CD14-positive monocyte (primary cell): ENCODE results near the gene NCAM1. TPM values are rescaled to one million over a fixed set of nuclear protein-coding genes. Genes with fewer than 3 reads are reported as not detected.

ENCODE experiments used
- DNase-seq, 3 donors: peaks; one replicate each; pipeline ENCODE4 v3.0.0-alpha.2; 2011 to 2022
- H2AFZ ChIP-seq: 2 replicates; pipeline ENCODE4 v1.6.0; 2012; ENCODE audit warnings: mild to moderate bottlenecking, low read depth, low read length, inconsistent platforms; ENCODE audit not compliant: insufficient read depth, poor library complexity, severe bottlenecking
- H3K27ac ChIP-seq, 2 donors: 1 replicate in 1 of 2; 2 replicates in 1 of 2; pipeline ENCODE4 v1.5.1; 2012 to 2013; ENCODE audit warnings: low read length in 2 of 2, control low read depth in 1 of 2, inconsistent platforms in 1 of 2, low read depth in 1 of 2, mild to moderate bottlenecking in 1 of 2
- H3K27me3 ChIP-seq, 2 donors: one replicate each; pipeline versions ENCODE4 v1.6.0 to v1.6.1; 2011 to 2013; ENCODE audit warnings: low read length in 2 of 2; ENCODE audit not compliant: control insufficient read depth in 2 of 2, insufficient read depth in 2 of 2
- H3K36me3 ChIP-seq, 2 donors: replicated peaks in 1 of 2; 1 replicate in 1 of 2; 2 replicates in 1 of 2; pipeline versions ENCODE4 v1.5.1 to v1.6.1; 2012 to 2013; ENCODE audit warnings: low read length in 2 of 2, control low read depth in 1 of 2, inconsistent platforms in 1 of 2, mild to moderate bottlenecking in 1 of 2; ENCODE audit not compliant: insufficient read depth in 2 of 2, control insufficient read depth in 1 of 2
- H3K4me1 ChIP-seq, 2 donors: 1 replicate in 1 of 2; 2 replicates in 1 of 2; pipeline versions ENCODE4 v1.5.1 to v1.6.1; 2012 to 2013; ENCODE audit warnings: low read length in 2 of 2, control low read depth in 1 of 2, inconsistent platforms in 1 of 2, mild to moderate bottlenecking in 1 of 2, moderate library complexity in 1 of 2; ENCODE audit not compliant: insufficient read depth in 2 of 2, control insufficient read depth in 1 of 2
- H3K4me2 ChIP-seq: replicated peaks from 2 replicates; pipeline ENCODE3; 2012; ENCODE audit warnings: low read length, moderate library complexity, mild to moderate bottlenecking; ENCODE audit not compliant: poor library complexity, severe bottlenecking; ENCODE audit errors: extremely low read depth
- H3K4me3 ChIP-seq, 3 experiments: fragments of 200-600 bp in 1 of 3; sonication (generic) in 1 of 3; replicated peaks in 1 of 3; 1 replicate in 2 of 3; 2 replicates in 1 of 3; pipeline ENCODE4 v1.5.1; 2011 to 2013; ENCODE audit warnings: low read length in 3 of 3, mild to moderate bottlenecking in 3 of 3, control low read depth in 2 of 3, low read depth in 2 of 3, inconsistent platforms in 1 of 3, moderate library complexity in 1 of 3
- H3K79me2 ChIP-seq: 2 replicates; pipeline ENCODE4 v1.6.0; 2012; ENCODE audit warnings: mild to moderate bottlenecking, control low read depth, inconsistent platforms, low read length, moderate library complexity; ENCODE audit not compliant: insufficient read depth
- H3K9ac ChIP-seq: 2 replicates; pipeline ENCODE4 v1.6.0; 2017; ENCODE audit warnings: low read length, mild to moderate bottlenecking; ENCODE audit not compliant: insufficient read depth, poor library complexity, severe bottlenecking
- H3K9me3 ChIP-seq, 2 donors: replicated peaks in 1 of 2; 1 replicate in 1 of 2; 2 replicates in 1 of 2; pipeline versions ENCODE4 v1.5.1 to v1.6.1; 2012 to 2013; ENCODE audit warnings: low read length in 2 of 2, control low read depth in 1 of 2; ENCODE audit not compliant: control insufficient read depth in 1 of 2, insufficient read depth in 1 of 2
- H4K20me1 ChIP-seq: 2 replicates; pipeline ENCODE4 v1.6.0; 2012; ENCODE audit warnings: mild to moderate bottlenecking, low read length, control low read depth, moderate library complexity; ENCODE audit not compliant: insufficient read depth
- H3K27ac Mint-ChIP-seq, 7 donors: one replicate each; pipeline ENCODE4 v1.8.0; 2020; ENCODE audit warnings: mild to moderate bottlenecking in 7 of 7, mixed read lengths in 7 of 7, moderate library complexity in 6 of 7, inconsistent platforms in 2 of 7
- H3K27me3 Mint-ChIP-seq, 3 donors: one replicate each; pipeline ENCODE4 v1.8.0; 2021 to 2022; ENCODE audit warnings: low read depth in 3 of 3, mild to moderate bottlenecking in 3 of 3, mixed read lengths in 3 of 3, moderate library complexity in 3 of 3, inconsistent platforms in 1 of 3
- H3K36me3 Mint-ChIP-seq, 2 donors: one replicate each; pipeline ENCODE4 v1.8.0; 2020; ENCODE audit warnings: mixed read lengths in 2 of 2, inconsistent platforms in 1 of 2, mild to moderate bottlenecking in 1 of 2
- H3K4me1 Mint-ChIP-seq: one replicate; pipeline ENCODE4 v1.8.0; 2020; ENCODE audit warnings: mild to moderate bottlenecking, mixed read lengths
- H3K4me3 Mint-ChIP-seq, 2 donors: one replicate each; pipeline ENCODE4 v1.8.0; 2020; ENCODE audit warnings: mild to moderate bottlenecking in 2 of 2, mixed read lengths in 2 of 2, moderate library complexity in 1 of 2
- H3K9me3 Mint-ChIP-seq, 7 donors: one replicate each; pipeline ENCODE4 v1.8.0; 2020 to 2022; ENCODE audit warnings: mixed read lengths in 7 of 7, mild to moderate bottlenecking in 6 of 7, moderate library complexity in 6 of 7, inconsistent platforms in 2 of 7
- WGBS: methylation state at CpG from one replicate; pipeline ENCODE4 v1.1.5; 2013; ENCODE audit warnings: missing lambda C conversion rate; ENCODE audit not compliant: insufficient coverage; 5-methylcytosine and 5-hydroxymethylcytosine counted together
- intact Hi-C, 2 donors: fragments of 100-400 bp; cut with micrococcal nuclease; formaldehyde crosslinking; loops; one replicate each; pipeline versions ENCODE4 v1.15.0 to v1.15.1; 2023
- polyA plus RNA-seq, 3 donors: library from polyadenylated mRNA; depleted of rRNA in 1 of 3; unstranded in 2 of 3; stranded (reverse) in 1 of 3; fragments of 300-500 nt in 2 of 3; fragments of >200 nt in 1 of 3; fragmentation: Illumina TruSeq in 2 of 3; gene quantifications; 1 replicate in 2 of 3; 2 replicates in 1 of 3; pipeline ENCODE4 v1.2.3, GENCODE V29; 2012 to 2021
- TF ChIP-seq, protein P1 (sequence below): fragments of 200-600 bp; IDR thresholded peaks from one replicate; pipeline ENCODE4 v1.8.0; 2022; ENCODE audit warnings: antibody characterized with exemption, mild to moderate bottlenecking

Gene NCAM1
- polyA plus RNA-seq, 3 donors, result 0.65 to 0.69 TPM; not detected in 1

DNA sequence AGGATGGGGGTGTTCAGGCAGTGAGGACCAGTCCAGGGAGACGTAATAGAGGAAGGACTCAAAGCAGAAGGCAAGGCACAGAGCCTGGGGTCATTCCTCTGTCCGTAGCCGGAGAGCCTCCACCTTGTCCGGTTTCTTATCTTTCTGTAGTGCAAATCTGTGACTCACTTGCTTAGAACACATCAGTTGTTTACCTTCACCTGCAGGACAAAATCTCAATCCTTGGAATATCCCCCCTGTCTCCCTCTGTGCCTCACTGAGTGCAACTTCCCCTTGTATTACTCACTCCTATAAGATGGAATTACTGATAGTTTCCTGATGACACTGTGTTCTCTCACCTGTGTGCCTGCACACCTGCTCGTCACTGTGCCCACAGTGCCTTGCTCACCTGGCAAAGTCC is 332.7 kb downstream of the NCAM1 start:
- H2AFZ ChIP-seq, result no peak overlapping the region
- WGBS, result 86% methylated on average over 5 of the region's 5 CpGs
- H3K79me2 ChIP-seq, result no peaks in the 10 kb centered on the region
- H3K4me2 ChIP-seq, result no peak overlapping the region
- Mint-ChIP-seq H3K4me1 (no peaks in the 10 kb centered on the region), H3K27ac (no peak overlapping the region), H3K9me3 (no peaks in the 10 kb centered on the region), H3K4me3 (no peak overlapping the region), H3K27me3 (peaks cover 3 to 25% (median 15%) of the 10 kb centered on the region in 3 donors), H3K36me3 (no peaks in the 10 kb centered on the region)
- DNase-seq, result no peak
- TF ChIP-seq, protein P1, sequence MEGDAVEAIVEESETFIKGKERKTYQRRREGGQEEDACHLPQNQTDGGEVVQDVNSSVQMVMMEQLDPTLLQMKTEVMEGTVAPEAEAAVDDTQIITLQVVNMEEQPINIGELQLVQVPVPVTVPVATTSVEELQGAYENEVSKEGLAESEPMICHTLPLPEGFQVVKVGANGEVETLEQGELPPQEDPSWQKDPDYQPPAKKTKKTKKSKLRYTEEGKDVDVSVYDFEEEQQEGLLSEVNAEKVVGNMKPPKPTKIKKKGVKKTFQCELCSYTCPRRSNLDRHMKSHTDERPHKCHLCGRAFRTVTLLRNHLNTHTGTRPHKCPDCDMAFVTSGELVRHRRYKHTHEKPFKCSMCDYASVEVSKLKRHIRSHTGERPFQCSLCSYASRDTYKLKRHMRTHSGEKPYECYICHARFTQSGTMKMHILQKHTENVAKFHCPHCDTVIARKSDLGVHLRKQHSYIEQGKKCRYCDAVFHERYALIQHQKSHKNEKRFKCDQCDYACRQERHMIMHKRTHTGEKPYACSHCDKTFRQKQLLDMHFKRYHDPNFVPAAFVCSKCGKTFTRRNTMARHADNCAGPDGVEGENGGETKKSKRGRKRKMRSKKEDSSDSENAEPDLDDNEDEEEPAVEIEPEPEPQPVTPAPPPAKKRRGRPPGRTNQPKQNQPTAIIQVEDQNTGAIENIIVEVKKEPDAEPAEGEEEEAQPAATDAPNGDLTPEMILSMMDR, result no peak
- peaks cover 0 to 5% of the 10 kb centered on the region in 2 donors for H3K27me3 ChIP-seq
- no peaks in the 10 kb centered on the region for H3K4me1 ChIP-seq
- no peaks in the 10 kb centered on the region for H4K20me1 ChIP-seq
- H3K4me3 ChIP-seq, result no peak overlapping the region
- intact Hi-C loops, result loop anchor here in 1 of 2 donors (10.0 kb wide), 1 partner anchor 1079 kb away; no protein-coding TSS in a partner anchor
- H3K9ac ChIP-seq, result no peak overlapping the region
- no peaks in the 10 kb centered on the region for H3K36me3 ChIP-seq
- no peaks in the 10 kb centered on the region for H3K9me3 ChIP-seq
- no peak overlapping the region for H3K27ac ChIP-seq

DNA sequence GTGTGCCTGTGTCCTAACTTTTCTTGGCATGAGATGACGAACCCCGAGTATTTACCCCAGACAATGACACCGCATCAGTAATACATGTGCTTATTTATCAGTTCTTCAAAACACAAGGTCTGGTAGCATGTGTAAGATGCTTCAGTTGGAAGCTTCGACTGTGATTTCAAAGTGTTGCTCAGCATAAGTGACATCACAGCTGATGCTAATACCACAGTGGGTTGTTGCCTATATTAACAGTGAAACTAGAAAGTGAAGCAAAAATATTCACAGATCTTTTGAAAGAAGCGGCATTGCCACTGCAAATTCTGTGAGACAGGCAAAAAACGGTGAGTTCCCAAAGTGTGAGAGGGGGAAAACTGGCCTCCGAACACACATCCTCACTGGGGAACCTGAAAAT is 334.8 kb downstream of the NCAM1 start:
- 88% methylated on average over 6 of the region's 7 CpGs for WGBS
- Histone ChIP-seq H3K4me3 (no peak overlapping the region), H2AFZ (no peak overlapping the region), H3K4me2 (no peak overlapping the region), H3K79me2 (no peaks in the 10 kb centered on the region), H3K27me3 (peaks cover 0 to 6% of the 10 kb centered on the region in 2 donors), H3K9me3 (no peaks in the 10 kb centered on the region), H3K27ac (no peak overlapping the region), H4K20me1 (no peaks in the 10 kb centered on the region), H3K4me1 (no peaks in the 10 kb centered on the region), H3K9ac (no peak overlapping the region), H3K36me3 (no peaks in the 10 kb centered on the region)
- H3K27me3 Mint-ChIP-seq, result peaks cover 10 to 42% (median 23%) of the 10 kb centered on the region in 3 donors
- intact Hi-C loops, result loop anchor here in 1 of 2 donors (10.0 kb wide), 1 partner anchor 1081 kb away; no protein-coding TSS in a partner anchor
- TF ChIP-seq, protein P1, result no peak
- no peak overlapping the region for H3K27ac Mint-ChIP-seq
- H3K4me1 Mint-ChIP-seq, result no peaks in the 10 kb centered on the region
- no peak overlapping the region for H3K4me3 Mint-ChIP-seq
- no peak for DNase-seq
- no peaks in the 10 kb centered on the region for H3K9me3 Mint-ChIP-seq
- H3K36me3 Mint-ChIP-seq, result no peaks in the 10 kb centered on the region
